Epidermal melanocyte (primary cell): ENCODE results near the gene TDRD7.
A peak's percentile ranks its signal among the peaks of the same experiment; 100 is the strongest.
"Not testable (repeated sequence)": the region's sequence is repeated elsewhere in the genome, so short reads cannot be mapped to it uniquely, and the experiment has no call there.

Experiments used
- DNase-seq: peaks from one replicate; pipeline ENCODE4 v3.0.0; 2011; ENCODE audit warnings: low spot score; ENCODE audit not compliant: insufficient read length

Gene TDRD7

DNA sequence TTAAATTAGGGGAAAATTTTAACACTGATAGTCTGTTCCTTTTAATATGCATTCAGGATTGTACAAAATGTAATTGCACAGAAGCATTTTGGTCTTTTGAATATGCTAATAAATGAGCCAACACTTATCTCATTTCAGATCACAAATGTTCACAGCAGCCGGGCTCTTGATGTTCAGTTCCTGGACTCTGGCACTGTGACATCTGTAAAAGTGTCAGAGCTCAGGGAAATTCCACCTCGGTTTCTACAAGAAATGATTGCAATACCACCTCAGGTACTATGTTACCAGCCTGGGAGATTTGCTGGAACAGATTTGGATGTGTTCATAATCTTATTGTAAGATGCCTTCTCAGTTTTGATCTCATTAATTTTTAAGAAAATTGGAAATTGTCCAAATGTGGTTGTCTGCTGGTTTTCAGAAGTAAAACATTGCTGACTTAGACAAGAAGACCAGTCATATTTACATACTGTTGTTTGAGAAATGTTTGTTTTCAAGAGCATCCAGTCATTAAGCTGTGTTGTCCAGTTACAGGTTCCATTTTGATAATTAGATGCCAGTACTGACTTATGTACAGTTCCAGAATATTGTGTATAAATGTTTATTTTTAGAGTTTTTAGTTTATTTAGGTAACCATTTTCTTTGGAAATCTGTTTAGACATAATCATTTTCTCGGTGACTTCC is 66.5 kb downstream of the TDRD7 start:
- DNase-seq = no peak

GRCh38 chr9:97479496-97480159 is 67.7 kb downstream of the TDRD7 start:
- no peak for DNase-seq

DNA sequence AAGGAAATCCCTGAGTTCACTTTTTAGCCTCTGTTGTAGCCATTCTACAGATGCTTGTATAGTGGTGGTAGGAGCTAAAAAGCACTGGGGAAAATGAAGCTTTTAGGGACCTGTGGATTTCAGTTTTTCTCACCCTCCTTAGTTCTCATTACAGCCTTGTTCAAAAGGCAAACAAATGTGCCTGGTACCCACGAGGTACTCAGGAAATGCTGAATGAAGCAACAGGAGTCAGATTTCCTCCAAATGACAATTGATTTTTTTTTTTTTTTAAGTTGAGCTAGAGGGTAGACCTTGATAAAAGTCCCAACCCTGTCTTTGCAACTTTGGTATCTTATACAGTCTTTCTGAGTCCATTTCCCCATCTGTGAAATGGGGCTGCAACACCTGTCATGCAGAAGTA is 68.3 kb downstream of the TDRD7 start:
- no peak for DNase-seq

GRCh38 chr9:97480749-97481148 is 68.9 kb downstream of the TDRD7 start:
- no peak for DNase-seq

DNA sequence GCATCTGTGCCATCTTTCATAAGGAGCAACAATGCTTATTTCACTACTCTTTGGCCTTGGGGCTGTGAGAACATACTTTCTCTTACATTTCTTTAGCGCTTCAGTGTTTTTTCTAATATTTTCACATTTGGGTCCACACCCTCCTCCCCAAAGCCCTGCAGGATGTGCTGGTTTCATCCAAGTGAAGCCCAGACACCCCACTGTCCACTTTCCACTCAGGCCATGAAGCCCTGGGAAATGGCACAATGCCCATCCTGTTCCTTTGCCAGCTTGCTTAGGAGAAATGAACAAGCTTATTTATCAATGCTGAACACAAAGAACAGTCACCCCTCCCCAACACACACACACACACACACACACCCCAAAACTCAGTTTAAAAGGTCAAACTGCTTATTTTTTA is 72.2 kb downstream of the TDRD7 start:
- peak; percentile 52 for DNase-seq

- DNase-seq = no peak
These were observed 75.2 kb downstream of the TDRD7 start for GRCh38 chr9:97487107-97487506.

GRCh38 chr9:97487861-97488260 is 76.0 kb downstream of the TDRD7 start:
- DNase-seq = no peak

- no peak for DNase-seq
These were observed 79.5 kb downstream of the TDRD7 start for GRCh38 chr9:97491216-97491999.

DNA sequence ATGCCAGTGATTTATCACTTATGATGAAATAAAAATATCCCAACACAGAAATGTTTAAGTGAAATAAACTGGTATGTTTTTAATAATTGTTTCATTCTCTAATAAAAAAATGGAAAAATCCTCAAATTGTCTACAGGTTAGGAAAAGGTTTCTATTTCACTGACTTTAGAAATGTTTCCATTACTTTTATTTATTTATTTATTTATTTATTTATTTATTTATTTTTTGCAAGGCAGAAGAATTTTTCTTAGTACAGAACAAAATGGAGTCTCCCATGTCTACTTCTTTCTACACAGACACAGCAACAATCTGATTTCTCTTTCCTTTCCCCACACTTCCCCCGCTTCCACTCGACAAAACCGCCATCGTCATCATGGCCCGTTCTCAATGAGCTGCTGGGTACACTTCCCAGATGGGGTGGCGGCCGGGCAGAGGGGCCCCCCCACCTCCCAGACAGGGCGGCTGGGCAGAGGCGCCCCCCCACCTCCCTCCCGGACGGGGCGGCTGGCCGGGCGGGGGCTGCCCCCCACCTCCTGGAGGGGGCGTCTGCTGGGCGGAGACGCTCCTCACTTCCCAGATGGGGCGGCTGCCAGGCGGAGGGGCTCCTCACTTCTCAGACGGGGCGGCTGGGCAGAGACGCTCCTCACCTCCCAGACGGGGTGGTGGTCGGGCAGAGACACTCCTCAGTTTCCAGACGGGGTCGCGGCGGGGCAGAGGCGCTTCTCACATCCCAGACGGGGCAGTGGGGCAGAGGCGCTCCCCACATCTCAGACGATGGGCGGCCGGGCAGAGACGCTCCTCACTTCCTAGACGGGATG is 85.9 kb downstream of the TDRD7 start:
- DNase-seq = not testable (repeated sequence)

DNA sequence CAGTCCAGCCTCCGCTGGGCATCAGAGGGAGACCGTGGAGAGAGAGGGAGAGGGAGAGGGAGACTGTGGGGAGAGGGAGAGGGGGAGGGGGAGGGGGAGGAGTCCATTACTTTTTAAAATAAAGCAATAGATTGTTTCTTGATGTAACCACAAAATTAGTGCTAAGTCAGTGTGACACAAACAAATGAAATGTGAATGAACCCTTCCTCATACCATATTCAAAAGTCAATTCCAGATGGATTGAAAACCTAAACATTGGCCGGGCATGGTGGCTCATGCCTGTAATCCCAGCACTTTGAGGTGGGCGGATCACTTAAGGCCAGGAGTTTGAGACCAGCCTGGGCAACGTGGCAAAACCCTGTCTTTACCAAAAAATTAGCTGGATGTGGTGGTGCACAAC is 87.0 kb downstream of the TDRD7 start:
- DNase-seq = not testable (repeated sequence)

- no peak for DNase-seq
These were observed 88.4 kb downstream of the TDRD7 start for GRCh38 chr9:97500263-97500662.

DNA sequence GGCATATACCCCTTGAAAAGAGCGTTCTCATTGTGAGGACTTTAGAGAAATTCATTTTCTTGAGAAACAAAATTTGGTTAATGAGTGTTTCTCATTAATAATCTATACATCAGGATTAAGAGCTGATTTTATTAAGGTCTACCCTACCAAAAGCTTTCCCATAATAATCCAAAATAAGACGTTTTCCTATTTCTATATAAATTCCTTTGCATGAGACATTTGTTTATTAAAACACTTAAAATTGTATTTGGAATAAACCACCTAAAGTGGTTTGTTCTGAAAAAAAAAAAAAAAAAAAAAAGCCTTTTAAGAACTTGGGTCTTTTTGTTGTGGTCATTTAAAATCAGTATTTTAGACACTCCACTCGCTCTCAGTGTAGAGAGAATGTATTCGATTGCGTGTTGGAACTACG is 88.9 kb downstream of the TDRD7 start:
- no peak for DNase-seq

- peak; percentile 82 for DNase-seq
These were observed 89.5 kb downstream of the TDRD7 start, which contains the start of gene TMOD1 for GRCh38 chr9:97501177-97501971. Gene TMOD1 (plus strand): TSS chr9:97501666. CDS start chr9:97524189, 22,523 bp downstream.

- no peak for DNase-seq
These were observed 90.0 kb downstream of the TDRD7 start for GRCh38 chr9:97501972-97502221.

DNA sequence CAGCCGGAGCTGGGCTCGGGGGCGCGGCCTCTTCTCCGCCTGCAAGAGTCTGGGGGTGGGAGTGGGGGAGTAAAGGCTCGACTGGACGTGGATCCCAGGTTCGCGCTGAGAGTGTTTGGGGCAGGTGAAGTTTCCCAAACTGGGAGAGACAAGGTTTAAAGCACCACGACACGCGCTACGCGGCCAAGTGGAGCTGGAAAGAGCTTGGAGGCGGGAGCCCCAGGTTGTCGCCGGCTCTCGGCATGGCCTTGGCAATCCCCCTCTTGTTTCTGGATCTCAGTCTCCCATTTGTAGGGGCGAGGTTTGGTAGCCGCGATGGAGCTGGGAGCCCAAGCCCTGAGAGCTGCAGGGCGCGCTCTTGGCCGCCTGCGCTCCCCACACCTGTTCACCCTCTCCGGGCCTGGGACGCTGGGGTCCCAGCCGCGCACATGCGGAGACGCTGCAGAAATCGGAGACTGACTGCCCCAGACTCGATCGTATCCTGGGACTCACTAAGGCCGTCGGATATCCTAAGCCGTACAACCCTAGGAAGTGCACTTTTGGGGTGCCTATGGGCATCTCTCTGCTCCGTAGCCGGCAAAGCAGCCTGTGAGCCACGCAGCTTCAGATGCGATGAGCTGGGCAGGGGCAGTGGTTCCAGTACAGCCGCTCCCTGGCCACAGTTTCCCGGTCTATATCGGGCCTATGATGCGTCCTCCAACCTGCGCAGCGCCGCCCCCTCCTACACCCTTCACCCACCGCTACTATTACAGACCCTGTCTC is 90.5 kb downstream of the TDRD7 start:
- DNase-seq = no peak

DNA sequence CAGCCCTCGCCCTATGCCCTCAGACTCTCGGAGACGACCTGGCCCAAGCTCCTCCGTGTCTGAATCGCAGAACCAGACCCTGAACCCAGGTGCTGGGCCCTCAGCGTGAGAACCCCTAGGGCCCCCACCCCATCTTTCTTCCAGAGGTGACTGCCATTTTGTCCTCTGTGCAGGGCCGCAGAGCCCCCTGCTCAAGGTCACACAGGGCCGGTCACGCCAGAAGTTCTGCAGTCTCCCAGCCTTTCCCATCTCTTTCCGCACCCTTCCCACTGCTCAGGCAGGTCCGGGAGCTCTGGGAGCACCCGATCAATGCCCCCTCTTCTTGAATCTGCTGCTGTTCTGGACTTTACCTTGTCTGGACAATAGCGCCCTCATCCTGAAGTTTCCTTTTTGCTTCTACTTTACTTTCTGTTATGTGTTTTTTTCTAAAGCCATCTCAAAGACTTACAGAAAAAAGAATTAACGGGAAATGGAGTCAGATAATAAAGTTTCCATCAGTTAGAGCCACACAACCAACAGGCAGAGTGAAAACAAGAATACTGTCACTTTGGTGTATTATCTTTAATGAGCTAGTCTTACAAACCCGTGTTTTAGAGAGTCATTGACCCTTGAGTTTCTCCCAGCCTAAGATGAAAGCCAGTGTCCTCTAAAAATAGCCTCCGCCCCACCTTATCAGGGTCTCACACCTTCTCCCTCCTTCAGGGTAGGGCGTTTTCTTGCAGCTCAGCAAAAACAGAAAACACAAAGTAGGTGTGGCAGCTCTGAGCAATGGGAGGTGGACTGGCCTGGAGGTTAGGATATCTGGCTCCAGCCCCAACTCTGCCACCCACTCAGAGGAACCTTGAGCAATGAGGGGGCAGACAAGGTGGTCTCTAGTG is 91.3 kb downstream of the TDRD7 start:
- DNase-seq = no peak

- DNase-seq = no peak
These were observed 91.9 kb downstream of the TDRD7 start for GRCh38 chr9:97503862-97504210.

DNA sequence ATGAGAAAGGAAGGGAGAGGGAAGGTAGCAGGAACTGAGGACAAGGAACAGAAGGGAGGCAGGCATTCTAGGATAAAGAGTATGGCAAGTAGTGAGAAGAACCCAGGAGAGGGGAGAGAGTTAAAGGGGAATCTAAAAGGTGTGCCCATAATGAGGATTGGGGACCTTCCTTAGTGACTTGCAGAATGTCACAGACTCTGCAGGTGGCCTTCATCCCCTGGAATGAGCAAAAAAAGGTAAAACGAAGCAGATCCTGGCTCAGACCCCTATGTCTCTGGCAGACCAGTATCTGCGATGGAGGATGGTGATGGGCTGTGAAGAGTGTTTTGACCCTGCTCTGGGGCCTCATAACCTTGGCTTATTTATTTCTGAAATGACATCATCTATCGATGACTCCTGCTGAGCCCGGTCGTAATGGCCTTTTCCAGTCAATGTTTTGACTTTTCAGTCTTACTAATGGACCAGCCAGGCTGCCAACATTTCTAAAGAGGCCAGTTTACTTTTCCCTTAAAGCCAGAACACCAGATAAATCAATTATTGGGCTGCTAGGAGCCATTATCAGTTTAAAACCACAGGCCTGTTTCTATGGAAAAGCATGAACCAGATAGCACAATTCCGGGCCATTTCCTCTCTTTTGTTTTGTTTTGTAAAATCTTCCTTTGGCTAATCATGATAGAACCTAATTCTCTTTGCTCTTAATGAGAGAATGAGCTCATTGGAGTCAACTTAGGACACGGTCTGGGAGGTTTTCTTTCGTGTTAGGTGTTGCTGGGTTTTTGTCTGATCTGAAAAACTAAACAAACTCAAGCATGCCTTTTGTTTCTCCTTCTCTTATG is 92.7 kb downstream of the TDRD7 start:
- no peak for DNase-seq
